Thymus (tissue), 11 donors: ENCODE results near the gene MUL1. TPM values are rescaled to one million over a fixed set of nuclear protein-coding genes. Genes with fewer than 3 reads are reported as not detected.
A peak's percentile ranks its signal among the peaks of the same experiment; 100 is the strongest.
"Not testable (repeated sequence)": the region's sequence is repeated elsewhere in the genome, so short reads cannot be mapped to it uniquely, and the experiment has no call there.

Experiments
- DNase-seq, 9 donors: peaks; one replicate each; pipeline ENCODE4 v3.0.0-alpha.2; 2013; ENCODE audit warnings: low spot score in 9 of 9, low read depth in 6 of 9, missing footprints in 1 of 9
- H3K27ac ChIP-seq, 2 donors: one replicate each; pipeline ENCODE4 v1.5.1; 2013; ENCODE audit warnings: control low read depth in 1 of 2, low read depth in 1 of 2, low read length in 1 of 2, mild to moderate bottlenecking in 1 of 2, moderate library complexity in 1 of 2
- H3K27me3 ChIP-seq, 2 donors: one replicate each; pipeline ENCODE4 v1.5.1; 2013; ENCODE audit warnings: low read length in 1 of 2; ENCODE audit not compliant: control insufficient read depth in 2 of 2, insufficient read depth in 1 of 2
- H3K36me3 ChIP-seq, 2 donors: one replicate each; pipeline ENCODE4 v1.5.1; 2013; ENCODE audit warnings: low read length in 1 of 2, mild to moderate bottlenecking in 1 of 2, moderate library complexity in 1 of 2; ENCODE audit not compliant: control insufficient read depth in 2 of 2, insufficient read depth in 2 of 2
- H3K4me1 ChIP-seq, 2 donors: one replicate each; pipeline ENCODE4 v1.5.1; 2013; ENCODE audit warnings: low read length in 2 of 2; ENCODE audit not compliant: control insufficient read depth in 2 of 2, insufficient read depth in 2 of 2
- H3K4me3 ChIP-seq, 2 donors: one replicate each; pipeline ENCODE4 v1.5.1; 2013; ENCODE audit warnings: low read length in 2 of 2, control low read depth in 1 of 2, mild to moderate bottlenecking in 1 of 2
- H3K9me3 ChIP-seq, 2 donors: one replicate each; pipeline ENCODE4 v1.5.1; 2013; ENCODE audit warnings: low read length in 1 of 2, mild to moderate bottlenecking in 1 of 2; ENCODE audit not compliant: control insufficient read depth in 2 of 2, insufficient read depth in 1 of 2
- WGBS: extraction: QIAGEN DNeasy Blood & Tissue Kit; methylation state at CpG from one replicate; pipeline ENCODE4 v1.1.7; 2013; 5-methylcytosine and 5-hydroxymethylcytosine counted together
- polyA plus RNA-seq: library from polyadenylated mRNA; stranded (reverse); fragments of 200-250 nt; gene quantifications from one replicate; pipeline ENCODE4 v1.2.3, GENCODE V29; 2013
- total RNA-seq: library from RNA; stranded (reverse); fragments of 120-200 nt; gene quantifications from one replicate; pipeline ENCODE4 v1.2.4, GENCODE V29; 2013
- donor health status: healthy.

Gene MUL1
- total and polyA plus RNA-seq, 2 donors = 9.3 to 14.5 TPM

- Histone ChIP-seq H3K27me3 (peaks cover 0 to 2% of the 10 kb centered on the region in 2 donors), H3K4me3 (no peak overlapping the region), H3K36me3 (no peaks in the 10 kb centered on the region), H3K4me1 (no peaks in the 10 kb centered on the region), H3K27ac (no peak overlapping the region), H3K9me3 (no peaks in the 10 kb centered on the region)
- DNase-seq = peak in 7 of 9 donors; percentile 19 to 65 (median 46)
- WGBS = 29% methylated on average over 17 of the region's 17 CpGs
Observed at GRCh38 chr1:20521960-20522861, 14.3 kb upstream of the MUL1 start.

DNA sequence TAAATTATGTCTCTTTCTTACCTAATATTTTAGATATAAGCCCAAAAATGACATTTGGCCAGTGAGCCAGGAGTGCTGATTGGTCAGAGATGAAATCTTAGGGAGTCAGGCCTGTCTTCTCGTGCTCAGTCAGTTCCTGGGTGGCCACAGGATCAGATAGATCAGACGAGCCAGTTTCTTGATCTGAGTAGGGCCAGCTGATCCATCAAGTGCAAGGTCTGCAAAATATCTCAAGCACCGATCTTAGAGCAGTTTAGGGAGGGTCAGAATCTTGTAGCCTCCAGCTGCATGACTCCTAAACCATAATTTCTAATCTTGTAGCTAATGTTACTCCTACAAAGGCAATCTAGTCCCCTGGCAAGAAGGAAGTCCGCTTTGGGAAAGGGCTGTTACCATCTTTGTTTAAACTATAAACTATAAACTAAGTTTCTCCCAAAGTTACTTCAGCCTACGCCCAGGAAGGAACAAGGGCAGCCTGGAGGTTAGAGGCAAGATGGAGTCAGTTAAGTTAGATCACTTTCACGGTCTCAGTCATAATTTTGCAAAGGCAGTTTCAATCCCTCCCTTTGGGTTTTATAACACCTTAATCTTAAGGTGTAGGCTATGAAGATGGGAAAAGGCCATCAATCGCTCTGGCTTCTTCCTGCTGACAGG is 11.8 kb upstream of the MUL1 start:
- not testable (repeated sequence) for DNase-seq, H3K4me3 ChIP-seq, H3K27me3 ChIP-seq, H3K4me1 ChIP-seq, H3K9me3 ChIP-seq, H3K36me3 ChIP-seq, H3K27ac ChIP-seq
- WGBS = 76% methylated on average over 7 of the region's 7 CpGs

DNA sequence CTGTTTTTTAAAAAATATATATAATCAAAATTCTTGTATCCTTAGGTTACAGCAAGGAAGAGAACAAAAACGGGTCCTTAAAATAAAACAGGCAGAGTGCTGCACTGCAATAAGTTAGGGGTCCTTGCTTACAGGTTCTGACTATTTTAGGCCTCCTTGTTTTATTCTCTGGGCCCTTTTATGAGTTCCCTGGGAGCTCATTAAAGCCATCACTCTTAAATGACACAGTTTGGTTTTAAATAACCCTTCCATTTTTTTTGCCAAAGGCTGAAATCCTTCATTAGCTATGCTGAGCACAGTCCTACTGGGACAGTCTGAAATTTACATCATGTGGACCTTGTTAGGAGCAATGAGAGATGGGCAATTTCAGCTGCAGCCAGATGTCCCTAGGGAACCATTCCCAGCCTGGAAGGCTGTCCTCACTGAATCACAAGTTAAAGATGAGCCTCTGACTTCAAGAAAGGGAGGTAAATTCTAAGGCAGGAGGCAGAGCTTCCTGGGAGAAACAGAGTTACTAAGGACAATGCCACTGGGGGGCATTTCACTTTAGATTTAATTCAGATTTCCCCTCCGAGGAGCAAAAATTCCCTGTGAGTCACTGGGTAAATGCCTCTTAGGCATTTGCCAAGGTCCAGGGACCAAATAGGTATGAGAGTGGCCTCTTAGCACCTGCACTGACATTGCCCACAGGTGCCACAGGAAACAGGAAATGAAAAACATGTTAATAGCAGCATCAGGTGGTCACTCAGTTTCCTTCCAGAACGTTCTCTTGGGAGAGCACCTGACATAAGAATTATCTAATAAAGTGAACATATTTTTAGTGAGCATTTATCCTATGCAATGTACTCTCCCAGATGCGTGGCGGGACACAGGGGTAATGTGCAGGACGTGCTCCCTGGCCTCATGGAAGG is 3.8 kb upstream of the MUL1 start:
- H3K36me3 ChIP-seq = no peaks in the 10 kb centered on the region
- no peak overlapping the region for H3K27ac ChIP-seq
- no peak for DNase-seq
- WGBS = 67% methylated on average over 6 of the region's 6 CpGs
- H3K4me1 ChIP-seq = peaks cover 5 to 6% of the 10 kb centered on the region in 2 donors
- H3K9me3 ChIP-seq = no peaks in the 10 kb centered on the region
- H3K4me3 ChIP-seq = no peak overlapping the region
- H3K27me3 ChIP-seq = peaks cover 2% of the 10 kb centered on the region in 2 donors

DNA sequence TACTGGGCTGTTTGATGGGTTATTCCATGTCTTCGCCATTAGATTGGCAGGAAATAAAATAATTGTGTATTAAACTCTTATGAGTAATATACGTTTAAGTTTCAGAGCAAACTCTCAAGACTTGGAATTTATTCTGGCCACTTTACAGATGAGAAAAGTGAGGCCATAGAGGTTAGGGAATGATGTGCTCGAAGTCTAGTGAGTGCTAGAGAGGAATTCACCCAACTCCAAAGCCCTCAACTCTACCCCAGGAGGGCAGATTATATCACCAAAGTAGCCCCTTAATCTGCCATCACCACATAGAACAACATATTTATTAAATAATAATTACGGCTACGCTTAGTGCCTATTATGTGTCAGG is 440 bp upstream of the MUL1 start:
- Histone ChIP-seq H3K9me3 (no peaks in the 10 kb centered on the region), H3K4me1 (peaks cover 10 to 14% of the 10 kb centered on the region in 2 donors)
- WGBS = 67% methylated on average over 5 of the region's 5 CpGs

GRCh38 chr1:20507248-20507563 is 745 bp downstream of the MUL1 start:
- 57% methylated on average over 5 of the region's 5 CpGs for WGBS
- Histone ChIP-seq H3K27ac (no peak overlapping the region), H3K27me3 (peaks cover 2% of the 10 kb centered on the region in 2 donors)

More for the DNA sequence above, 440 bp upstream of the MUL1 start:
- no peak for DNase-seq
- Histone ChIP-seq H3K36me3 (peaks cover 0 to 3% of the 10 kb centered on the region in 2 donors), H3K27me3 (peaks cover 2% of the 10 kb centered on the region in 2 donors), H3K4me3 (peak overlapping the region; percentile 69 to 94), H3K27ac (no peak overlapping the region)

GRCh38 chr1:20505488-20505887 is 2.5 kb downstream of the MUL1 start:
- peaks cover 0 to under 1% of the 10 kb centered on the region in 2 donors for H3K27me3 ChIP-seq
- no peaks in the 10 kb centered on the region for H3K9me3 ChIP-seq
- no peak for DNase-seq
- no peak overlapping the region for H3K4me3 ChIP-seq
- H3K4me1 ChIP-seq = peaks cover 10 to 14% of the 10 kb centered on the region in 2 donors
- no peak overlapping the region for H3K27ac ChIP-seq
- peaks cover 16 to 21% of the 10 kb centered on the region in 2 donors for H3K36me3 ChIP-seq
- WGBS = 93% methylated on average over 1 of the region's 1 CpG

More at GRCh38 chr1:20507248-20507563, 745 bp downstream of the MUL1 start:
- Histone ChIP-seq H3K9me3 (no peaks in the 10 kb centered on the region), H3K4me1 (peaks cover 10 to 14% of the 10 kb centered on the region in 2 donors), H3K36me3 (peaks cover under 1 to 4% of the 10 kb centered on the region in 2 donors), H3K4me3 (peak overlapping the region; percentile 69 to 94)
- no peak for DNase-seq

DNA sequence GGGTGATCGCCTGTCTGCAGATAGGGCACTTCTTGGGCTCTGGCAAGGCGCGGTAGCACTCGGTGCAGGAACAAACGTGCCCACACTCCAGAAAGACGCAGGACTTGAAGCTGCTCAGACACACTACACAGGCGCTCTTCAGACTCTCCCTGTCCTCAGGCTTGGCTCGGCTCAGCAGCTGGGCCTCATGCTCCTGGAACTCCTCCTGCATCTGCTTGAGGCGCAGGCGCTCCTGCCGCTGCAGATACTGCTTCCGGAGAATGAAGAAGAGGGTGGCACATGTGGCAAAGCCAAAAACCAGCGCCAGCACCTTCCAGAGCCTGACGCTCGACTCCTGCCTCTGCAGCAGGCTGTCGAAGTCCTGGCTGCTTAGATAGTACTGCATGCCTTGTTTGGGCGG is 7.2 kb downstream of the MUL1 start:
- Histone ChIP-seq H3K4me3 (no peak overlapping the region), H3K9me3 (no peaks in the 10 kb centered on the region), H3K4me1 (peaks cover 0 to 2% of the 10 kb centered on the region in 2 donors), H3K27me3 (no peaks in the 10 kb centered on the region), H3K27ac (no peak overlapping the region), H3K36me3 (peaks cover 35 to 39% of the 10 kb centered on the region in 2 donors)
- no peak for DNase-seq
- 98% methylated on average over 17 of the region's 17 CpGs for WGBS

GRCh38 chr1:20499718-20500117 is 8.2 kb downstream of the MUL1 start:
- Histone ChIP-seq H3K36me3 (peaks cover 35 to 38% of the 10 kb centered on the region in 2 donors), H3K27ac (no peak overlapping the region)
- WGBS = 99% methylated on average over 14 of the region's 14 CpGs

More at GRCh38 chr1:20499718-20500117, 8.2 kb downstream of the MUL1 start:
- H3K4me1 ChIP-seq = peaks cover 0 to under 1% of the 10 kb centered on the region in 2 donors
- H3K4me3 ChIP-seq = no peak overlapping the region
- no peak for DNase-seq
- H3K27me3 ChIP-seq = no peaks in the 10 kb centered on the region
- no peaks in the 10 kb centered on the region for H3K9me3 ChIP-seq
